Suppressor macrophage treated with lipopolysaccharide for 4 hours (primary cell): ENCODE measurements around the gene RING1.

Experiments
- DNase-seq: peaks from one replicate; pipeline ENCODE4 v3.0.0-alpha.2; 2020

Gene RING1

GRCh38 chr6:33249732-33250630 is 41.7 kb downstream of the RING1 start:
- peak; percentile 44 for DNase-seq

GRCh38 chr6:33250731-33251130 is 42.4 kb downstream of the RING1 start:
- DNase-seq: no peak

GRCh38 chr6:33251395-33252012 is 43.2 kb downstream of the RING1 start:
- no peak for DNase-seq

GRCh38 chr6:33252759-33253158 is 44.5 kb downstream of the RING1 start:
- DNase-seq: peak; percentile 35

- no peak for DNase-seq
Measured at GRCh38 chr6:33254591-33254990, 46.3 kb downstream of the RING1 start.

GRCh38 chr6:33259032-33259431 is 50.7 kb downstream of the RING1 start:
- no peak for DNase-seq
